ENCODE measurements around the gene ZNF215.
A peak's percentile ranks its signal among the peaks of the same experiment; 100 is the strongest.
"Not testable (repeated sequence)": the region's sequence is repeated elsewhere in the genome, so short reads cannot be mapped to it uniquely, and the experiment has no call there.

Gene ZNF215

GRCh38 chr11:6900327-6900999 lies 25.8 kb upstream of the ZNF215 start:
- no peaks in the 10 kb centered on the region for H4K20me1 ChIP-seq (ENCODE audit: control insufficient read depth, insufficient read depth, low read depth, low read length)
- no peaks in the 10 kb centered on the region for H3K27me3 ChIP-seq (ENCODE audit: control insufficient read depth, low read length)
- H3K27ac ChIP-seq (ENCODE audit: low read depth, low read length) = no peak overlapping the region
- H3K9me2 ChIP-seq (replicated peaks; ENCODE audit: control insufficient read depth, low read length) = no peaks in the 10 kb centered on the region
- no peak for TF ChIP-seq EZH2phosphoT487 (IDR thresholded peaks at IDR 0.05; ENCODE audit: borderline replicate concordance, low read length)
- TF ChIP-seq, protein P1, sequence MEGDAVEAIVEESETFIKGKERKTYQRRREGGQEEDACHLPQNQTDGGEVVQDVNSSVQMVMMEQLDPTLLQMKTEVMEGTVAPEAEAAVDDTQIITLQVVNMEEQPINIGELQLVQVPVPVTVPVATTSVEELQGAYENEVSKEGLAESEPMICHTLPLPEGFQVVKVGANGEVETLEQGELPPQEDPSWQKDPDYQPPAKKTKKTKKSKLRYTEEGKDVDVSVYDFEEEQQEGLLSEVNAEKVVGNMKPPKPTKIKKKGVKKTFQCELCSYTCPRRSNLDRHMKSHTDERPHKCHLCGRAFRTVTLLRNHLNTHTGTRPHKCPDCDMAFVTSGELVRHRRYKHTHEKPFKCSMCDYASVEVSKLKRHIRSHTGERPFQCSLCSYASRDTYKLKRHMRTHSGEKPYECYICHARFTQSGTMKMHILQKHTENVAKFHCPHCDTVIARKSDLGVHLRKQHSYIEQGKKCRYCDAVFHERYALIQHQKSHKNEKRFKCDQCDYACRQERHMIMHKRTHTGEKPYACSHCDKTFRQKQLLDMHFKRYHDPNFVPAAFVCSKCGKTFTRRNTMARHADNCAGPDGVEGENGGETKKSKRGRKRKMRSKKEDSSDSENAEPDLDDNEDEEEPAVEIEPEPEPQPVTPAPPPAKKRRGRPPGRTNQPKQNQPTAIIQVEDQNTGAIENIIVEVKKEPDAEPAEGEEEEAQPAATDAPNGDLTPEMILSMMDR (IDR thresholded peaks at IDR 0.05; ENCODE audit: low read depth, low read length, poor library complexity, severe bottlenecking) = peak; percentile 15
- H3K4me1 ChIP-seq (ENCODE audit: control insufficient read depth, low read length) = no peaks in the 10 kb centered on the region
- H3K36me3 ChIP-seq (ENCODE audit: control insufficient read depth, low read length) = no peaks in the 10 kb centered on the region
- no peak overlapping the region for H3K4me2 ChIP-seq (ENCODE audit: low read length)
- no peaks in the 10 kb centered on the region for H3K9me3 ChIP-seq (ENCODE audit: control insufficient read depth, insufficient read depth, low read length)
- no peak overlapping the region for H3K4me3 ChIP-seq (ENCODE audit: low read length)
- no peaks in the 10 kb centered on the region for H3K79me2 ChIP-seq (ENCODE audit: control insufficient read depth, low read length)
- H3F3A ChIP-seq (ENCODE audit: control insufficient read depth, insufficient read depth) = no peaks in the 10 kb centered on the region

GRCh38 chr11:6904804-6905203 lies 21.4 kb upstream of the ZNF215 start:
- H4K20me1 ChIP-seq (ENCODE audit: control insufficient read depth, insufficient read depth, low read depth, low read length); H3F3A ChIP-seq (ENCODE audit: control insufficient read depth, insufficient read depth); H3K9me2 ChIP-seq (replicated peaks; ENCODE audit: control insufficient read depth, low read length); H3K27me3 ChIP-seq (ENCODE audit: control insufficient read depth, low read length); H3K4me1 ChIP-seq (ENCODE audit: control insufficient read depth, low read length); H3K27ac ChIP-seq (ENCODE audit: low read depth, low read length); H3K9me3 ChIP-seq (ENCODE audit: control insufficient read depth, insufficient read depth, low read length); H3K36me3 ChIP-seq (ENCODE audit: control insufficient read depth, low read length); H3K4me3 ChIP-seq (ENCODE audit: low read length); H3K79me2 ChIP-seq (ENCODE audit: control insufficient read depth, low read length); H3K4me2 ChIP-seq (ENCODE audit: low read length): not testable (repeated sequence)

- Histone ChIP-seq H3K79me2 (ENCODE audit: control insufficient read depth, low read length) (no peaks in the 10 kb centered on the region), H3K4me1 (ENCODE audit: control insufficient read depth, low read length) (no peaks in the 10 kb centered on the region), H3K9me3 (ENCODE audit: control insufficient read depth, insufficient read depth, low read length) (no peaks in the 10 kb centered on the region), H3K4me3 (ENCODE audit: low read length) (no peak overlapping the region), H3K9me2 (replicated peaks; ENCODE audit: control insufficient read depth, low read length) (no peaks in the 10 kb centered on the region), H3F3A (ENCODE audit: control insufficient read depth, insufficient read depth) (no peaks in the 10 kb centered on the region), H3K36me3 (ENCODE audit: control insufficient read depth, low read length) (no peaks in the 10 kb centered on the region), H4K20me1 (ENCODE audit: control insufficient read depth, insufficient read depth, low read depth, low read length) (no peaks in the 10 kb centered on the region), H3K27me3 (ENCODE audit: control insufficient read depth, low read length) (no peaks in the 10 kb centered on the region), H3K4me2 (ENCODE audit: low read length) (no peak overlapping the region), H3K27ac (ENCODE audit: low read depth, low read length) (no peak overlapping the region)
- no peak for TF ChIP-seq EZH2phosphoT487 (IDR thresholded peaks at IDR 0.05; ENCODE audit: borderline replicate concordance, low read length)
- TF ChIP-seq, protein P1 (IDR thresholded peaks at IDR 0.05; ENCODE audit: low read depth, low read length, poor library complexity, severe bottlenecking) = no peak
Observed at GRCh38 chr11:6911378-6911777, 14.8 kb upstream of the ZNF215 start.

DNA sequence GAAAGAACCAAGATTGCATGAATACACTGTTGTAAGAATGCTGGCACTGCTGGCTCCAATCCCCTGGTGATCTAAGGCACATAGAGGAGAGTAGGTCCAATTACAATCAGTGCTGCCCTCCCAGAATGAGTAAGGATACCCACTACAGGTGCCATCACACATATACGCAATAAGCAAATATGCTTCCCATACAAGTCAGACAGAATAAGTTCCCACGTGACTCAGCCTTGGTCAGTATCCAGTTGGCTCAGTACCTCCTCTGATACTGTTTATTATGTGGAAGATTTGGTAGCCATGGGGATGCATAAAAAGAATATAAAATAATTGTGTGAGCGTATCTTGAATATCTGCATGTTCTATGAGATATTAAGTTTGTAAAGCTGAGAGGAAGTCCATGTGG lies 14.3 kb upstream of the ZNF215 start:
- no peaks in the 10 kb centered on the region for H3K9me3 ChIP-seq (ENCODE audit: control insufficient read depth, insufficient read depth, low read length)
- no peak overlapping the region for H3K27ac ChIP-seq (ENCODE audit: low read depth, low read length)
- no peaks in the 10 kb centered on the region for H3K79me2 ChIP-seq (ENCODE audit: control insufficient read depth, low read length)
- TF ChIP-seq, protein P1 (IDR thresholded peaks at IDR 0.05; ENCODE audit: low read depth, low read length, poor library complexity, severe bottlenecking) = no peak
- no peak for TF ChIP-seq EZH2phosphoT487 (IDR thresholded peaks at IDR 0.05; ENCODE audit: borderline replicate concordance, low read length)
- H3K36me3 ChIP-seq (ENCODE audit: control insufficient read depth, low read length) = no peaks in the 10 kb centered on the region
- H3K4me1 ChIP-seq (ENCODE audit: control insufficient read depth, low read length) = no peaks in the 10 kb centered on the region
- no peaks in the 10 kb centered on the region for H3F3A ChIP-seq (ENCODE audit: control insufficient read depth, insufficient read depth)
- H3K4me3 ChIP-seq (ENCODE audit: low read length) = no peak overlapping the region
- no peaks in the 10 kb centered on the region for H4K20me1 ChIP-seq (ENCODE audit: control insufficient read depth, insufficient read depth, low read depth, low read length)
- no peak overlapping the region for H3K4me2 ChIP-seq (ENCODE audit: low read length)
- no peaks in the 10 kb centered on the region for H3K27me3 ChIP-seq (ENCODE audit: control insufficient read depth, low read length)
- no peaks in the 10 kb centered on the region for H3K9me2 ChIP-seq (replicated peaks; ENCODE audit: control insufficient read depth, low read length)
